ENCODE measurements around the gene CARD10. TPM values are rescaled to one million over a fixed set of nuclear protein-coding genes. Genes with fewer than 3 reads are reported as not detected.

Gene CARD10
- polyA plus RNA-seq, 1 donor = 36.0 TPM

DNA sequence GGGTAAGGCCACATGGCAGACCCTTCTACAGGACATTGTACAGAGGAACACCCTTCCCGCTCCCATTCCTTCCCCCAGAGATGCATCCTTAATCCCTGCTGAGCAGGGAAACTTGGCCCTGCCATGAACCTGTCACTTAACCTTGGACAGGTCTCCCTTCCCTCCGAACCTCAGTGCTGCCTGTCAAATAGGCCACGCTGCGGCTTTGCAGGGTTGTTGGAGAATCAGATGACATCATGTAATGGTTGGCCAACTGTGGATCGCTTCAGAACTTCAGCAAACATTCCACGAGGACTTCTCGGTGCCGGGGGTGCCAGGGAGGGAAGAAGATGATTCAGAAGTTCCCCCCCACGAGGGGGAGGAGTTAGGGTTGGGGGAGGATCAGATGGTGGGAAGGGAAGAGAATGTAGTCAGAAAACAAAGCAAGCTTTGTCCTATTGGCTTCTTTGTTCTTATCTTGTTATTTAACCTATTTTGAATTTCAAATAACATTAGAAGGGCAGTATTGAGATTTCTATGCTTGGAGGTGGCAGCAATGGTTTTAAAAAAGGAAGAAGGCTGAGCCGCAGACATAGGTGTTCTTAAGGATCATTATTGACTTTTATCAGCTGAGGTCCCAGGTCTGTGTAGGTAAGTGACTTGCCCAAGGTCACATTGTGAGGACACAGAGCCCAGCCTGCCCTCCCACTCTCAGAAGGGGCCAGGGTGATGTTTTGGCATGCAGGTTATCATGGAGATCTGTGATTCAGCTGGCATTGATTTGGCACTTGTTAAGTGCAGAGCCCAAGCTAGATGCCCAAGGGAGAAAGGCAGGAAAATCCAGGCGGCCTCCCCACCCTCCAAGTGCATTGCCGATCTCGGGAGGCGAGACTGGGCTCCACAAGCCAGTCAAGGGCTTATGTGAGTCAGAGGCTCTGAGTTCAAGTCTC lies 44.2 kb upstream of the CARD10 start:
- 20% methylated on average over 1 of the region's 14 CpGs for WGBS (ENCODE audit: insufficient coverage, low lambda C conversion rate)
- Histone ChIP-seq H3K9me3 (ENCODE audit: control insufficient read depth, low read depth, low read length) (no peaks in the 10 kb centered on the region), H3K4me3 (ENCODE audit: low read length) (no peak overlapping the region), H3K4me1 (ENCODE audit: control insufficient read depth, insufficient read depth, low read length) (peaks cover 53% of the 10 kb centered on the region), H3K27ac (ENCODE audit: low read length) (peak overlapping the region; percentile 56), H3K36me3 (ENCODE audit: control insufficient read depth, insufficient read depth, low read length) (peaks cover 37% of the 10 kb centered on the region), H3K27me3 (ENCODE audit: control insufficient read depth, insufficient read depth, low read length) (no peaks in the 10 kb centered on the region)
- peak in 1 of 2 donors; percentile 77 for DNase-seq

DNA sequence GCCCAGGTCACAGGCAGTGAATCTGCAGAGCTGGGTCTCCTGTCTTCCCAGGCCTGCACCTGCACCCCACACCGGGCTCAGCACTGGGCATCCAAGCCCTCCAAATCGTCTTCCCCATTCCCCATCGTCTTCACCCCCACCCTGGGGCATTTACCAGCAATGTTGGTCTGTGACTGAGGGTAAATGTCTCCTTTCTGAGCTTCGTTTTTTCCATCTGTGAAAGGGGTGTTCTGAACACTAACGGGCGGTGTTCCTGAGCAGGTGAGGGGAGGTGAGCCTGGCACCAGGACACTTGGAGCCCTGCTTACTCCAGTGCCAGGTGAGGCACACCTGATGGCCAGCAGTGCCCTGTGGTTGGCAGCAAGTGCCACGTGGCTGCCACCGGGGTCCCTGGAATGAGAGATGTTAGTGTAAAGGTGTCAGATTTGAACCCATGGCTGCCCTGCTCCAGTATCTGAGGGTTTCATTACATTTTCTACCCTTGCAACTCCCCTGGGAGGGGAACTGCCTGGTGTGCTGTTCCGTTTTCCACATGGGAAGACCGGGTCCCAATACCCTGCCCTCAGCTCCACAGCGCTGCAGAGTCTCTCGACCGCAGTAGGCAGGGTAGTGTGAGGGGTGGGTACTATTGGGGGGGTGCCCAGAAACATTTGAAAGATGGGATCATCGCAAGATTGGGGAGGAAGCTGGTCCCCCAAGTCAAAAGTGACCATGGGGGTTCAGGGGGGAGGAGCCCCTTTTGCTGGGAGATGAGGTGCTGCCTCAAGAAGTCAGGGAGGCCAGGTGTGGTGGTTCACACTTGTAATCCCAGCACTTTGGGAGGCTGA lies 43.0 kb upstream of the CARD10 start:
- Histone ChIP-seq H3K27ac (ENCODE audit: low read length) (peak overlapping the region; percentile 88), H3K4me1 (ENCODE audit: control insufficient read depth, insufficient read depth, low read length) (peaks cover 46% of the 10 kb centered on the region), H3K4me3 (ENCODE audit: low read length) (peak overlapping the region; percentile 92), H3K27me3 (ENCODE audit: control insufficient read depth, insufficient read depth, low read length) (no peaks in the 10 kb centered on the region), H3K36me3 (ENCODE audit: control insufficient read depth, insufficient read depth, low read length) (peaks cover 27% of the 10 kb centered on the region), H3K9me3 (ENCODE audit: control insufficient read depth, low read depth, low read length) (no peaks in the 10 kb centered on the region)
- no CpG with 5 or more reads among the region's 14 CpGs for WGBS (ENCODE audit: insufficient coverage, low lambda C conversion rate)
- DNase-seq = peak in 1 of 2 donors; percentile 6

DNA sequence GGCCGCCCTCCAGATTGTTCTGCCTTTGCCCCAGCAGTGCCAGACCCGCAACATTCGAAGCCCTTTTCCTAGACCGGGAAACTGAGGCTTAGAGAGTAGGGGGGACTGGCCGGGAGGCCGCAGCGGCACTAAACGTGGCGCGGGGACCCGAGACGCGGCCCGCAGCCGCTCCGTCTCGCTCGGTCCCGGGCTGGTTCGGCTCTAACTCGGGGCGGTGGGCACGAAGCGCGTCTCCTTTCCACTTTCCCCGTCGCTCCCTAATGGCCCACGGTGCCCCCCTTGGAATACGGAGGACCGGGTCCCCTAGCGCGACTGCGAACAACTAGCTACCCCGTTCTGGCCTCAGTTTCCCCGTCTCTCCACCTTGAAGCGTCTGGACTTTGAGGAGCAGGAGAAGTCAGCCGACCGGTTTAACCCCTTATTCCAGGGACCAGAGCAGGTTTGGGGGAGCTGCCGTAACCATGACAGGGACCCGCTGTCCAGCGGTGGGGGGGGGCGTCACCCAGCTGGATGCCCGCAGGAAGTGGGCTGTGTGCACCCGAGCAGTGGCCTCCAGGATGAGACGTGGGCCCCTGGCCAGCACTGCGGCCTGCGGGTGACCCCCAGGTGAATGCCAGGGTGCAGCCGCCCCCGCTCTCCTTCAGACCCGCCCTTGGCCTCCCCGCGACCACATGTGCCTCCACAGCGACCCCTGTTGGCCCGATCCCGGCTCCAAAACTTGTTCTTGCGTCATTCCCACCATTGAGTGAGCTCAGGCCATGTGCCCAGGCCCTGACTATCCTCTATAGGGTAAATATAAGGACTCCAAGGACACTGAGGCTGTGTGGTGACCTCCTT lies 42.2 kb upstream of the CARD10 start:
- Histone ChIP-seq H3K27ac (ENCODE audit: low read length) (peak overlapping the region; percentile 88), H3K27me3 (ENCODE audit: control insufficient read depth, insufficient read depth, low read length) (no peaks in the 10 kb centered on the region), H3K4me1 (ENCODE audit: control insufficient read depth, insufficient read depth, low read length) (peaks cover 47% of the 10 kb centered on the region), H3K4me3 (ENCODE audit: low read length) (peak overlapping the region; percentile 92), H3K9me3 (ENCODE audit: control insufficient read depth, low read depth, low read length) (no peaks in the 10 kb centered on the region), H3K36me3 (ENCODE audit: control insufficient read depth, insufficient read depth, low read length) (peaks cover 18% of the 10 kb centered on the region)
- WGBS (ENCODE audit: insufficient coverage, low lambda C conversion rate) = no CpG with 5 or more reads among the region's 56 CpGs
- peak; percentile 94 for DNase-seq

- H3K9me3 ChIP-seq (ENCODE audit: control insufficient read depth, low read depth, low read length) = no peaks in the 10 kb centered on the region
- peaks cover 48% of the 10 kb centered on the region for H3K4me1 ChIP-seq (ENCODE audit: control insufficient read depth, insufficient read depth, low read length)
- H3K36me3 ChIP-seq (ENCODE audit: control insufficient read depth, insufficient read depth, low read length) = peaks cover 11% of the 10 kb centered on the region
- H3K27ac ChIP-seq (ENCODE audit: low read length) = peak overlapping the region; percentile 88
- H3K4me3 ChIP-seq (ENCODE audit: low read length) = peak overlapping the region; percentile 92
- DNase-seq = peak in 1 of 2 donors; percentile 60
- no CpG with 5 or more reads among the region's 72 CpGs for WGBS (ENCODE audit: insufficient coverage, low lambda C conversion rate)
- no peaks in the 10 kb centered on the region for H3K27me3 ChIP-seq (ENCODE audit: control insufficient read depth, insufficient read depth, low read length)
Measured at GRCh38 chr22:37560608-37561211, 41.5 kb upstream of the CARD10 start.

GRCh38 chr22:37559901-37560607 lies 40.8 kb upstream of the CARD10 start, which contains the start of gene CDC42EP1:
Gene CDC42EP1, plus strand, starts transcription at chr22:37560480. Its CDS starts 5,870 bp downstream, at chr22:37566350.
- peak within 1 kb of the TSS; percentile 92 for H3K4me3 ChIP-seq (ENCODE audit: low read length)
- WGBS (ENCODE audit: insufficient coverage, low lambda C conversion rate) = no CpG with 5 or more reads among the region's 76 CpGs
- H3K9me3 ChIP-seq (ENCODE audit: control insufficient read depth, low read depth, low read length) = no peaks in the 10 kb centered on the region
- peaks cover 7% of the 10 kb centered on the region for H3K36me3 ChIP-seq (ENCODE audit: control insufficient read depth, insufficient read depth, low read length)
- DNase-seq = peak in 1 of 2 donors; percentile 92
- H3K4me1 ChIP-seq (ENCODE audit: control insufficient read depth, insufficient read depth, low read length) = peaks cover 50% of the 10 kb centered on the region
- H3K27me3 ChIP-seq (ENCODE audit: control insufficient read depth, insufficient read depth, low read length) = no peaks in the 10 kb centered on the region
- peak within 1 kb of the TSS; percentile 88 for H3K27ac ChIP-seq (ENCODE audit: low read length)

- no CpG with 5 or more reads among the region's 6 CpGs for WGBS (ENCODE audit: insufficient coverage, low lambda C conversion rate)
- Histone ChIP-seq H3K27me3 (ENCODE audit: control insufficient read depth, insufficient read depth, low read length) (no peaks in the 10 kb centered on the region), H3K4me1 (ENCODE audit: control insufficient read depth, insufficient read depth, low read length) (peaks cover 52% of the 10 kb centered on the region), H3K9me3 (ENCODE audit: control insufficient read depth, low read depth, low read length) (no peaks in the 10 kb centered on the region), H3K27ac (ENCODE audit: low read length) (peak overlapping the region; percentile 73), H3K36me3 (ENCODE audit: control insufficient read depth, insufficient read depth, low read length) (peaks cover 7% of the 10 kb centered on the region), H3K4me3 (ENCODE audit: low read length) (peak overlapping the region; percentile 39)
- peak in 1 of 2 donors; percentile 5 for DNase-seq
Measured at GRCh38 chr22:37559521-37559900, 40.3 kb upstream of the CARD10 start.

- peaks cover 45% of the 10 kb centered on the region for H3K4me1 ChIP-seq (ENCODE audit: control insufficient read depth, insufficient read depth, low read length)
- H3K27ac ChIP-seq (ENCODE audit: low read length) = no peak overlapping the region
- peaks cover 4% of the 10 kb centered on the region for H3K36me3 ChIP-seq (ENCODE audit: control insufficient read depth, insufficient read depth, low read length)
- H3K4me3 ChIP-seq (ENCODE audit: low read length) = no peak overlapping the region
- H3K27me3 ChIP-seq (ENCODE audit: control insufficient read depth, insufficient read depth, low read length) = no peaks in the 10 kb centered on the region
- no peaks in the 10 kb centered on the region for H3K9me3 ChIP-seq (ENCODE audit: control insufficient read depth, low read depth, low read length)
- DNase-seq = no peak
- no CpG with 5 or more reads among the region's 7 CpGs for WGBS (ENCODE audit: insufficient coverage, low lambda C conversion rate)
Measured at GRCh38 chr22:37558815-37559214, 39.6 kb upstream of the CARD10 start.

GRCh38 chr22:37557321-37558001 lies 38.2 kb upstream of the CARD10 start:
- no CpG with 5 or more reads among the region's 7 CpGs for WGBS (ENCODE audit: insufficient coverage, low lambda C conversion rate)
- no peaks in the 10 kb centered on the region for H3K27me3 ChIP-seq (ENCODE audit: control insufficient read depth, insufficient read depth, low read length)

GRCh38 chr22:37556710-37557109 lies 37.5 kb upstream of the CARD10 start:
- no peak overlapping the region for H3K27ac ChIP-seq (ENCODE audit: low read length)
- WGBS (ENCODE audit: insufficient coverage, low lambda C conversion rate) = no CpG with 5 or more reads among the region's 5 CpGs
- H3K4me1 ChIP-seq (ENCODE audit: control insufficient read depth, insufficient read depth, low read length) = peaks cover 42% of the 10 kb centered on the region
- no peaks in the 10 kb centered on the region for H3K27me3 ChIP-seq (ENCODE audit: control insufficient read depth, insufficient read depth, low read length)
- H3K36me3 ChIP-seq (ENCODE audit: control insufficient read depth, insufficient read depth, low read length) = no peaks in the 10 kb centered on the region
- H3K9me3 ChIP-seq (ENCODE audit: control insufficient read depth, low read depth, low read length) = no peaks in the 10 kb centered on the region
- H3K4me3 ChIP-seq (ENCODE audit: low read length) = no peak overlapping the region
- DNase-seq = peak in 1 of 2 donors; percentile 49

More at GRCh38 chr22:37557321-37558001, 38.2 kb upstream of the CARD10 start:
- peak; percentile 63 to 86 for DNase-seq
- Histone ChIP-seq H3K27ac (ENCODE audit: low read length) (no peak overlapping the region), H3K4me1 (ENCODE audit: control insufficient read depth, insufficient read depth, low read length) (peaks cover 42% of the 10 kb centered on the region), H3K36me3 (ENCODE audit: control insufficient read depth, insufficient read depth, low read length) (peaks cover 4% of the 10 kb centered on the region), H3K4me3 (ENCODE audit: low read length) (no peak overlapping the region), H3K9me3 (ENCODE audit: control insufficient read depth, low read depth, low read length) (no peaks in the 10 kb centered on the region)
